Osteocyte (in vitro differentiated cells): ENCODE measurements around the gene NUP210L. TPM values are rescaled to one million over a fixed set of nuclear protein-coding genes. Genes with fewer than 3 reads are reported as not detected.

Source experiments
- DNase-seq: peaks from one replicate; pipeline ENCODE4 v3.0.0; 2021; ENCODE audit warnings: mixed read lengths; ENCODE audit not compliant: unreplicated experiment; ENCODE audit errors: extremely low spot score
- H3K27ac Mint-ChIP-seq: one replicate; pipeline ENCODE4 v1.8.0; 2021; ENCODE audit warnings: mild to moderate bottlenecking, mixed read lengths; ENCODE audit not compliant: unreplicated experiment
- H3K27me3 Mint-ChIP-seq: one replicate; pipeline ENCODE4 v1.8.0; 2021; ENCODE audit warnings: mixed read lengths; ENCODE audit not compliant: unreplicated experiment
- H3K36me3 Mint-ChIP-seq: one replicate; pipeline ENCODE4 v1.8.0; 2021; ENCODE audit warnings: mixed read lengths; ENCODE audit not compliant: unreplicated experiment
- H3K4me1 Mint-ChIP-seq: one replicate; pipeline ENCODE4 v1.8.0; 2021; ENCODE audit warnings: mixed read lengths; ENCODE audit not compliant: unreplicated experiment
- H3K4me3 Mint-ChIP-seq: one replicate; pipeline ENCODE4 v1.8.0; 2021; ENCODE audit warnings: mild to moderate bottlenecking, moderate library complexity, mixed read lengths; ENCODE audit not compliant: unreplicated experiment
- H3K9me3 Mint-ChIP-seq: one replicate; pipeline ENCODE4 v1.8.0; 2021; ENCODE audit warnings: mixed read lengths; ENCODE audit not compliant: unreplicated experiment
- CTCF ChIP-seq: fragments of 200-600 bp; sonication (generic); IDR thresholded peaks from 2 replicates; pipeline ENCODE4 v1.5.0; 2021; ENCODE audit warnings: antibody characterized with exemption, mild to moderate bottlenecking, moderate library complexity
- total RNA-seq: library from RNA; stranded (reverse); gene quantifications from 2 replicates; pipeline ENCODE4 v1.2.1, GENCODE V29; 2021

Gene NUP210L
- total RNA-seq, 1 donor from 2014 or later: not detected

GRCh38 chr1:154191990-154192461 lies 37.2 kb upstream of the NUP210L start, which contains the start of gene TPM3:
TSS of gene TPM3 (minus strand) at chr1:154192100. CDS start at chr1:154192018, 82 bp downstream.
- H3K27ac Mint-ChIP-seq: peak within 1 kb of the TSS; percentile 2
- peaks cover 13% of the 10 kb centered on the region for H3K4me1 Mint-ChIP-seq
- no peak for TF ChIP-seq CTCF
- peaks cover 51% of the 10 kb centered on the region for H3K27me3 Mint-ChIP-seq
- H3K36me3 Mint-ChIP-seq: no peaks in the 10 kb centered on the region
- H3K9me3 Mint-ChIP-seq: no peaks in the 10 kb centered on the region
- no peak for DNase-seq
- no peak within 1 kb of the TSS for H3K4me3 Mint-ChIP-seq

- Mint-ChIP-seq H3K4me3 (no peak overlapping the region), H3K27me3 (peaks cover 59% of the 10 kb centered on the region), H3K27ac (no peak overlapping the region), H3K4me1 (peaks cover 13% of the 10 kb centered on the region), H3K36me3 (no peaks in the 10 kb centered on the region), H3K9me3 (no peaks in the 10 kb centered on the region)
- no peak for DNase-seq
- TF ChIP-seq CTCF: no peak
Observed at GRCh38 chr1:154190550-154190949, 35.7 kb upstream of the NUP210L start.

DNA sequence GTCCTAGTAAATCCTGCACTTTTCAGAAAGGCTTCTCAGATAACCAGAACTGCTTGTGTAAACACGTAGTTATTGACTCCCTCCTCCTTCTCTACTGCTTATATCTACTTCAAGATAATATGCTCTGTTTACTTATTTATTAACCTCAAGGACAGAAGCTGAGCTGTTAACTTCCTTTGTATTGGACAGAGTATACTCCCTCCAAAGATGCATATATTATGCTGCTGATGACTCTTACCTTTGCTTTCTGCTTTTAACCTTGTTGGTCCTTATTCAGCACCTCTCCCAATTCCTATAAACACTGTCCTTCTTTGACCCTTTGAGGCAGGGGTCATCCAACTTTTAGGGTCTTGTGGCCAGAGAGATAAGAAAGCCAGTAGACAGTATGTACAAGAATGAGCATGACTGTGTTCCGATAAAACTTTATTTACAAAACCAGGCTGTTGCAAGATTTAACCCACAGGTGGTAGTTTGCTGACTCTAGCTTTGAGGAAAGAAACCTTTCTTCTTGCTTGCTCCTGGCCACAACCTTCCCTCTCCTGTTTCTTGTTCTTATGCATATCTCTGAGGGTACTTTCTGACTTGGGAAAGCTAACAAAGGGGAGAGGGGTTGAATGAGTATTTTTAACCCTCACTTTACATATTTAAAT lies 32.1 kb upstream of the NUP210L start:
- peaks cover 15% of the 10 kb centered on the region for H3K4me1 Mint-ChIP-seq
- no peak overlapping the region for H3K27ac Mint-ChIP-seq
- H3K27me3 Mint-ChIP-seq: peaks cover 27% of the 10 kb centered on the region
- peaks cover 4% of the 10 kb centered on the region for H3K36me3 Mint-ChIP-seq
- TF ChIP-seq CTCF: no peak
- no peak for DNase-seq
- H3K9me3 Mint-ChIP-seq: no peaks in the 10 kb centered on the region
- H3K4me3 Mint-ChIP-seq: no peak overlapping the region

- TF ChIP-seq CTCF: peak; percentile 30
- H3K27ac Mint-ChIP-seq: no peak overlapping the region
- no peaks in the 10 kb centered on the region for H3K9me3 Mint-ChIP-seq
- H3K4me1 Mint-ChIP-seq: peaks cover 23% of the 10 kb centered on the region
- no peak for DNase-seq
- peaks cover 6% of the 10 kb centered on the region for H3K36me3 Mint-ChIP-seq
- peaks cover 22% of the 10 kb centered on the region for H3K27me3 Mint-ChIP-seq
- no peak overlapping the region for H3K4me3 Mint-ChIP-seq
Observed at GRCh38 chr1:154186177-154186576, 31.3 kb upstream of the NUP210L start.

DNA sequence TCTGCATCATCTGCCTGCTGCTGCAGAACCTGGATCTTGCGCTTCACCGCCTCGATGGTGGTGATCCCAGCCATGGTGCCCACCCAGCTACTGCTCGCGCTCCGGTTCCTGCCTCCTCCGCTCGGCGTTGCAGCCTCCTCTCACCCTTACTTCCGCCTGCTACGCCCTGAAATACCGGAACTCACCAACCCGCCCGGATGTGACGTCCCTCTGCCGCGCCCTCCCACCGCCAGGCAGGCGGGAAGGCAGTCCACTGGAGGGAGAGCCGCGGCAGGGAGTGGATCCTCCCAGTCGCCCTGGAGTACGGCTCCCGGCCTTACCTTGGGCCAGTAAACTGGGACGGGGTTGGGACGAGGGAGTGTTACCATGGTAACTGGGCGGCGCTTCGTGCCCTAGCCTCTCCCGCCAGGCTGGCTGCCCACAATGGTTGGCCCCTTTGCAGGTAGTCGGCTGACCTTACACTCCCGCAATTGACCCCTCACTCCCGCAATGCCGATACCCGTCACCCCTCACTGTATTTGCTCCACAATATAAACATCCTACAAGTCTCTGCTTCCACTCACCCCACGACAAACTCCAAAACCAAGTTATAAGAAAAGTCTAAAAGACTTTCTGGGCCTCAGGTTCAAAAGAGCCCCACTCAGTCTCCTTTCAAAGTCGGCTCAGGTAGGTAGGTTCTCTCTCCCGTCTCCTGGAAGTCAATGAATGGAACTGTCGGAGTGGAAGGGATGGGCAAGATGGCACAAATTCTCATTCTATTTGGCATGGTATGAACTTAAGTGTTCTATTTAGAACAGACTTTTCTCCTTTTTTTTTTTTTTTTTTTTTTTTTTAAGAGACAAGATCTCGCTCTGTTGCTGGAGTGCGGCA lies 28.4 kb upstream of the NUP210L start:
- Mint-ChIP-seq H3K9me3 (no peaks in the 10 kb centered on the region), H3K27me3 (peaks cover 20% of the 10 kb centered on the region), H3K27ac (peak overlapping the region; percentile 99), H3K4me1 (peaks cover 38% of the 10 kb centered on the region), H3K36me3 (peaks cover 6% of the 10 kb centered on the region), H3K4me3 (peak overlapping the region; percentile 100)
- peak; percentile 14 for TF ChIP-seq CTCF
- DNase-seq: peak; percentile 97
